ENCODE results near the gene SOCS3.

DNA sequence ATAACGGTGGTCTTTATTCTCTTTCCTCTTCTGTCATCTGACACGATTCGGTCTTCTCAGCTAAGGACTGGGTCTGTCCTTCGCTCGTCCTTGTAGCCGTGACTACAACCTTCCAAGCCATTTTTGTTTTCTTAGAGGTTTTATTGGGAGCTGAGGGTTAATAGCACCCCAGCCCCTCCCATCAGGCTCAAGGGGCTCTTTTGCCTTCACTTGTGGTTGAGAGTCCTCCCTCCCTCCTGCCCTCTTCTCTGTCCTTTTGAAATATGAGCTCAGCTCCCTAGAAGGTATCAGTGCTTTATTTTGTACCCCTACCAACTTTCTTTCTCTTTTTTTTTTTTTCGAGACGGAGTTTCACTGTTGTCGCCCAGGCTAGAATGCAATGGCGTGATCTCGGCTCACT lies 24.7 kb downstream of the SOCS3 start:
- TF ChIP-seq GATA2 (IDR thresholded peaks at IDR 0.05; ENCODE audit: low read depth, low read length): no peak
- no peak for TF ChIP-seq GATA3 (IDR thresholded peaks at IDR 0.05; ENCODE audit: low read depth, low read length)

All from SH-SY5Y (cell line).